Stimulated activated naive CD4-positive, alpha-beta T cell treated with Interleukin-2 at 50 U/mL for 16 hours (primary cell): Measurements from ENCODE around the gene ELMOD3.
"Not testable (repeated sequence)": the region's sequence is repeated elsewhere in the genome, so short reads cannot be mapped to it uniquely, and the experiment has no call there.

Experiments used
- DNase-seq: peaks from one replicate; lab custom pipeline; 2025; lab: John Stamatoyannopoulos, UW

ELMOD3 gene

DNA sequence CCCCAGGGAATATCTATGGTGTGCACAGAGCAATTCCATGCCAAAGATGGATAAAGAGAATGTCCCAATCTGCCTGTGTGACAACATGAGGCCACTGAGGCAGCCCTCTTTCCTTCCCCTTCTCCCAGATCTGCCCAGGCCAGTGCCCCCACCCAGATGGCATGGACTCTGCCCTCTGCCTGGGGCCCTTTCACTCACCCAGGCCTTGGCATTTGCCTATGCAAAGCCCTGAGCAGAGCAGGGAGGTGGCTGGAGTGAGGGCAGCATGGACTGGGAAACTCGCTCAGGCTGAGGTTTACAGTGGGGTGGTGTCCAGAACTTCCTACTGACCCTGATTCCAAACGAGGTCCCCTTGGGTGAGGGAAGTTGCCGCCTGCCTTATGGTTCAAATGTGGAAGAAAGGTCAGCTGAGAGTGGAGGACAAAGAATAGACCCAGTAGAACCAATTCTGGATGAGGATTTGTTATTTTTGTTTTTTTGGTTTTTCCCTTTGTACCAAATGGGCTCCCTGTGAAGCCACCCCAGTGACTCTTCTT lies 72.8 kb downstream of the ELMOD3 start:
- no peak for DNase-seq

DNA sequence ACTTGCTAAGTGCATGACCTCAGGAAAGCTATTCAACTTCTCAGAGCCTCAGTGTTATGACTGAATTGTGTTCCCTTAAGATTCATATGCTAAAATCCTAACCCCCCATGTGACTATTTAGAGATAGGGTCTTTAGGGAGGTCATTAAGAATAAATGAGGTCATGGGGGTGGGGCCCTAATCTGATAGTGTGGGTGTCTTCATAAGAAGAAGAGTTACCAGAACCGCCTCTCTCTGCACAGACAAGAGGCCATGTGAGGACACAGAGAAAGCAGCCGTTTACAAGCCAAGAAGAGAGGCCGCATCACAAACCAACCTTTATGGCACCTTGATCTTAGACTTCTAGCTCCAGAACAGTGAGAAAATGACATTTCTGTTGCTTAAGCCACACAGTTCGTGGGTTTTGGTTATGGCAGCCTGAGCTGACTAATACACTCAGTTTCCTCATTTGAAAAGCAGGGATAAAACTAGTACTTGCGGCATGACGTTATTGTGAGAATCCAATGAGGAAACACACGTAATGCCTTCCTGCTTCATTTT lies 73.8 kb downstream of the ELMOD3 start:
- no peak for DNase-seq

DNA sequence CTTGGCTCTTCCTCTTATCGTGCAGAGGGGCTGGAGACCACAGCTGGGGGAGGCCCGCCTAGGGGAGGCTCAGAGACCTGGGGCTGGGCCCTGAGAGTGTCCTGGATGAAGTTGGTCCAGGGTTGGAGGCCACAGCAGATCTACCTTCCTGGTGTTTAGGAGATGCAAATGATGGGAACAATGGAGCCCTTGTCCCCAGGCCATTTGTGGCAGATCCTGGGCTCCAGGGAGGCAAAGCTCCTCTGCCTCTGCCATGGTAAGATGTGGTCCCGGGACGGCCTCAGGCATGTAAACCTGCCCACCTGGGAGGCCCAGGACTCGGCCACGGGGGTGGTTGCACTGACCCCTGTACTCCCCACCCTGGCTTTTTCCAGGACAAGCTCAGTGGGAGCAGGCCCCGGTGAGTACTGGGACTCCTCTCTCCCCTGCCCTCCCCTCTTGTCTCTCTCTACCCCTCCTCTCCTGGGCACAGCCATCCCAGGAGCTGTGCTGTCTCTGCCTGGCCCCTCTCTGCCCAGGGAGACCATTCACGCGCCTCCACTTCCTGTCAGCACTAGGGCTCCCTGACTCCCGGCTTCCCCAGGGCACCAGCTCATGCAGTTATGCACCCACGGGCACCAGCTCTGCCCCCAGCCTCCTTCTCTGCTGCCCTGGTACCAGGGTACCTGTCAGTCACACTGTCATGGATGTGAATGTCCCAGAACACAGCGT lies 74.8 kb downstream of the ELMOD3 start:
- no peak for DNase-seq

DNA sequence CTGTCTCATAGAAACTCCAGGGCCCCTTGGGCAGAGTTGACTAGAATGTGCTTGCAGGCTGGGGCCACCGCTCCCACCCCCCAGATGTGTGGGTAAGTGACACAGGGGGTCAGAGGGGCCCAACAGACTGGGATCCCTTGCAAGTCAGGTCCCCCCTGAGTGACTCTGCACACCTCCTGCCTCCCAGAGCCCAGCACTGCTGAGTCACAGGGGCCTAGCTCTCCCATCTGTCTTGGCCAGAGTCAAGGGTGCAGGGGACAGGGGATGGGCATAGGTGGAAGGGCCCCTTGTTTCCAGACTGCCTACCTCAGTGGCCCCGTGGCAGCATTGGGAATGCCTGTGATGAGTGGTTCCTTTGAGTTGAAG lies 75.3 kb downstream of the ELMOD3 start:
- DNase-seq: no peak

DNA sequence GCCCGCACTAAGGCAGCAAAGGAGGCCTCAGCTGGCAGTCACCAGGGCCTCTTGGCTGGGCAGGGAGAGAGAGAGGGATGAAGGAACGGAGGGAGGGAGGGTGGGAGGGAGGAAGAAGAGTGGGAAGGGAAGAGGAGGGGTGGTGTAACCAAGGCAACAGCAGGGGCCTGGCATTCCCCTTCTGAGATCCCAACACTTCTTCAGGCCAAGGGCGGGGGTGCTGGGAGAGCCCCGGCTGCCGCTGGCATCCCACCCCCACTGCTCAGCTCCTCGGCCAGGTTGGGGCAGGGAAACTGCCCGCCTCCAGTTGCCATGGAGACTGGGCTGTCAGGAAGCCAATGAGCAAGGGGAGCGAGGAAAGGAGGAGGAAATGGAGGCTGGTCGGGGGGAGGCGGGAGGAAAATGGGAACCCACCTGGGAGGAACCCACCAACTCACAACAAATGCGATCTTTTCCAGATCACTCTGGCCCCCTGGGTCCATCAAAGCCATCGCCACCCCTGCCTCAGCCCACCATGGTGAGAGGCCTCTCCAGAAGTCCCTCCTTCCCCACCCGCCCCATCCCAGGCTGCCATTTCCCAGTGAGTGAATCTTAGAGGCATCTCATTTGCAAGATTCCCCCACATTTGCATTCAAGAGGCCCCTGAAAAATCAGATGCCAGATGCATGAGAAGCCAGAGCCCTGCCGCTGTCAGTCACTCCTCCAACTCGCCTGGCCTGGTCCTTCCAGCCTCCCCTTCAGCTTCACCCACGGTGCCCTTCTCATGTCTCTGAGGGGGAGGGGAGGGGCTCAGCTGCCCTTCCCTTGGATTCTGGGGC lies 76.4 kb downstream of the ELMOD3 start:
- DNase-seq: no peak

DNA sequence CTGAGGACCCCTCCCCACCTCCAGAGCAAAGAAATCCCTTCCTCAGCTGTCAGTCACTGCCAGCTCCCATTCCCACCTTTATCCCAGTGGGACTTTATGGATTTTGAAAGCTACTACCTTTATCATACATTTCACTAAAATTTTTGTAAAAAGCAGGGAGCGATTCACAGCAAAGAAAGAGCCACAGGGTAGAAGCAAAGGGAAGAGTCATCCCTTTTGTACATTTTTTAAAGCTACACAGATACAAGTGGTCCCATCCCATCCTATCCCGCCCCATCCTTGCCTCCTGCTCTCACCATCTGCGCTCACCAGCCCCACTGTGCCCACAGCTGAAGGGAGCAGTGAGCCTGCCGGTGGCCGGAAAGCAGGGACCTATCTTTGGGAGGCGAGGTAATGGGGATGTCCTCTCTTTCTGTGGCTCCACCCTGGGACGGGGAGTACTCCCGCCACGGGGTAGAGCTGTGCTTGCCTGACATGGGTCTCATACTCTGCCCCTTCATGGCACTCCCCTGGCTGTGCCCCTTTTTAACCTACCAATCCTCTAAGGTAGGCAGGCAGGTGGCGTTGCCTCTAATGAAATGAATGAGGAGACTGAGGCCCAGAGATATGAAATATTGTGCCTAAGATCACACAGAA lies 77.1 kb downstream of the ELMOD3 start:
- DNase-seq: no peak

DNA sequence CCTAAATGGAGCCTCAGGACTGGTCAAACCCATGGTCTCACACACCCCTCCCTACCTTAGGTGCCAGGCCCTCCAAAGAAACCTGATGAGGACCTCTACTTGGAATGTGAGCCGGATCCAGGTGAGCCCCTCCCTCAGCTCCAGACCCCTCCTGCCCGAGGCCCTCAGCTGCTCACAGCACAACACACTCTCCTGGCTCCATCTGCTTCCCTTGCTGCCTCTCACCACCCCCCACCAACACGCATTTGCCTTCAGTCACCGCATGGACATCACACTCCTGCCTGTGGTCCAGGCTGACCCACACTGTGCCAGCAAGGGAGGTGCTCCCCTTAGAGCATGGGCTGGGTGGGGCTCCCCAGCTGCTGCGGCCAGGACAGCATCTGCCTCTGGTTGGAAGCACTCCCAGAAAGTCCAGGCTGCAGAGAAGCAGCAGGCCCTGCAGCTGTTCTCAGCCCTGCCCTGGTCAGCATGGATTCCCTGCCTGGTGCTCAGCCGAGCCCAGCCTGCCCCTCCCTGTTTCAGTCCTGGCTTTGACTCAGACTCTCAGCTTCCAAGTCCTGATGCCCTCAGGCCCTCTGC lies 79.0 kb downstream of the ELMOD3 start:
- no peak for DNase-seq

DNA sequence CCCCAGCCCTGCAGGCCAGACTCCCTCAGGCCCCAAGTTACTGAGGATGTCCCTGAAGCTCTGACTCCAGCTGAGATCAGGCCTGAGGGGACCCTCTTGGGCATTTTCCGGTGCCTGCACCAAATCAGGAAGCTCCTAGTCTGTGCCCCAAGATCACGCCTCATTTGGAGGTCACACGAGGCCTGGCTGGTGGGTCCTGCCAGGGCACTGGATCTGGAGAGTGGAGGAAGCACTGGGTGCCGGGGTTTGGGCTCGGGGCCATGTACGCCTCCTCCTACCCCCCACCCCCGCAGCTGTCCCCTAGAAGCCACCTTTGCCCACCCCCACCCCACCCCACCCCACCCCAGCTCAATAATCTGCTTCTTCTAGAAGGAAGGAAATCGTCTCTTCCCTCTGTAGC lies 80.1 kb downstream of the ELMOD3 start:
- no peak for DNase-seq

DNA sequence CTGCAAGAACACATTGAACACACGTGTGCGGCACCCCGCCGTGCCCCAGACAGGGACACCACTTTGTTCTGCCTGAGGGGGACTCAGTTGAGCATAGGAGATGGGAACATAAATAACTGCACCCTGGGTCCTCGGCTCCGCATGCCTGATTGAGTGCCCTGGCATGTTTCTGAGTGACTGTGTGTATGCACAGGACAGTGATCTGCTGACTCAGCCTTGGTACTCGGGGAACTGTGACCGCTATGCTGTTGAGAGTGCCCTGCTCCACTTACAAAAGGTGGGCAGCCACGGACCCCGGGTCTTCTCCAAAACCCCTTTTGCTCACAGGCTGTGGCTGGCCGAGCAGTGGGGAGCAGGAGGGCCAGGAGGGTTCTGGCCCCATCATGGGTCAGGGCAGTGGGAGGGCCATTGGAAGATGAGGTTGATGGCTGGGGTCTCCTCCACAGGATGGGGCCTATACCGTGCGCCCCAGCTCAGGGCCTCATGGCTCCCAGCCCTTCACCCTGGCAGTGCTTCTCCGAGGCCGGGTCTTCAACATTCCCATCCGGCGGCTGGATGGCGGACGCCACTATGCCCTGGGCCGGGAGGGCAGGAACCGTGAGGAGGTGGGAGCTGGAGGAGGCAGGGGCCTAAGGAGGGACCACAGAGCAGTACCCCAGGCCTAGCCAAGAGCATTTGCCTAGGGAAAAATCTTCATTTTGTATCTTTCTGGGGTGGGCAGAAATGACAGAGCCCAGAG lies 80.8 kb downstream of the ELMOD3 start:
- DNase-seq: no peak

DNA sequence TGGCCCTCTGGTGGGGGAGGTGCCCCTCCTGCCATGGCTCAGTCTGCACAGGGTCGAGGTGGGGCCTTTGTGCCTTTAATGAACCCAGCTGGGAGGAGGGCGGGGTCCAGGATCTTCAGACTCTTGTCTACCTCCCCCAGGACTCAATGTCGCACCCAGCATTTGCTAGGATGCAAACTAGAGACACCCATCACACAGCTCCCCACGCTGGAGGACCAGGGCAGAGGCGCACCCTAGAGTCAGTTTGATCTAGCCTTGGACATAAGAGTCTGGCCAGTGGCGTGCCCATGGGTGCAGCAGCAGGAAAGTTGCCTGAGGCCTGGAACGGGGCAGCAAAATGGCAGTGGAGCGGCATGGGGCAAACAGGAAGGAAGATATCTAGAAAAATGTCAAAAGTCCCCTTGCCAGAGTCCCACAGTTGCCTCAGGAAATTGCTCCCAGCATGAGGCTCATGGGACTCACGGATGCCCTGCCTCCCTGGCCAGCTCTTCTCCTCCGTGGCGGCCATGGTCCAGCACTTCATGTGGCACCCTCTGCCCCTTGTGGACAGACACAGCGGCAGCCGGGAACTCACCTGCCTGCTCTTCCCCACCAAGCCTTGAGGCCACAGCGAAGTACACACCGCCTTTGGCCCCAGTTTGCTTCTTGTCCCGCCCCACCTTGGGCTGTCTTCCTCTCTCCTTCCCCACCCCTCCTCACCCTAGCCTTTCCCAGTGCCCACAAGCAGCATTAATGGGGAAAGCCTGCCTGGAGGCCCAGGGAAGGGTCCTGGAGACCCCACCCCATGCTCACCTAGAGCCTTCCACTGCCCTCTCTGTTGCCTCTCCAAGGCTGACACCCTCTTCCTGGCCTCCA lies 81.6 kb downstream of the ELMOD3 start:
- DNase-seq: no peak

DNA sequence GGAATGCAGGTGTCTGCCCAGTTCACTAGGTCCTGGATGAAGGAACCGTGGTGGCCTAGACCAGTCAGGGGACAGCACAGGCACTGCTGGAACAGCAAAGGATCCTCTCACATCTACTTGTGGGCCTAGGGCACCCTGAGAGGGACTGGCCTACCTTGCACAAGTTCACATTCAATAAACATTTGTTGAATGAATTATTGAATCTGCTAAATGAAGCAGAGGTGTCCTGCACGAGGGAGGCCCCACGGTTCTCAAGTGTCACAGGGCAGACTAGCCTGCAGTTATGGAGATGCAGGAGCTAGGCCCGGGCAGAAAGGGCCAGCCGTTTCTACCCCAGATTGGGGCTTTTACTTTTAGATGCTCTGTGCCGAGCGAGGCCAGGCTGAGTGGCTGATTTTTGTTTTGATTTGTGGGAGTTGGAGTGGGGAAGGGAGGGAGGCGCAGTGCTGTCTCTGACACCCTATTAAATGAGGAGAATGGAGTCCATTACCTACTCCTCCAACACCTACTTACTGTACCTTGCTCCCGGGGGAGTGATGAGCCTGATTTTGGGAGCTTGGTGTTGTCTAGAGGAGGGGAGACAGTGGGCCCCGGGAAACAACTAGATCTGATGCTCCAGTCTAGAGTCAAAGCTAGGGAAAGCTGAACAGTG lies 82.4 kb downstream of the ELMOD3 start:
- DNase-seq: no peak

DNA sequence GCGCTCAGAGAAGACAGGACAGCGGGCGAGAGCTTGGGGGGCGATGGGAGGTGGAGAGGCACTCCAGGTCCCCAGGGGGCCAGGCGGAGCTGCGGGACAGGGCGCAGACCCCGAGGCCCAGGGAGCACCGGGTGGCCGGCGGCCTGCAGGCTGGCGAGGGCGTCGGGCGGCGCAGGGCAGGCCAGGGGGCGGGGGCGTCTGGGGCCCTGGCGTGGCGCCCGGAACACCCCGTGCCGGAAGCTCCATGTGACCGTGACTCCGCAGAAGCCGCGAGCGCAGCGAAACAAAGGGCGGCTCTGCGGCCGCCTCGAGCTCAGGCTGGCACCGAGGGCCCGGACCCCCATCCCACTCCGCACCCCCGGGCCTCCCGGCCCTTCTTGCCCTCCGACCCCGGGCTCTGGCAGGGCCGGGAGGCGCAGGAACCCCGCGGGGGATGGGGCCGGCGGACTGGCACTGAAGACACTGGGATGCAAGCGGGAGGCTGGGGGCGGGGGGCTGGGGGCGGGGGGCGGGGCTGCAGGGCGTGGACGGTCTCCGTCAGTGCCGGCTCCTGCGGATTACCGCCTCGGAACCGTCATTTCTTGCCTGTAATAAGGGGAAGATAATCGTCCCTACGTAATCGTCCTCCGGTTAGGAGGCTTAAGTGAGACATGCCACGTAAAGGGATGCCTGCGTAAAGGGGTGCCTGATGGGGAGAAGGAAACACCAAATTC lies 83.1 kb downstream of the ELMOD3 start:
- peak; percentile 76 for DNase-seq

DNA sequence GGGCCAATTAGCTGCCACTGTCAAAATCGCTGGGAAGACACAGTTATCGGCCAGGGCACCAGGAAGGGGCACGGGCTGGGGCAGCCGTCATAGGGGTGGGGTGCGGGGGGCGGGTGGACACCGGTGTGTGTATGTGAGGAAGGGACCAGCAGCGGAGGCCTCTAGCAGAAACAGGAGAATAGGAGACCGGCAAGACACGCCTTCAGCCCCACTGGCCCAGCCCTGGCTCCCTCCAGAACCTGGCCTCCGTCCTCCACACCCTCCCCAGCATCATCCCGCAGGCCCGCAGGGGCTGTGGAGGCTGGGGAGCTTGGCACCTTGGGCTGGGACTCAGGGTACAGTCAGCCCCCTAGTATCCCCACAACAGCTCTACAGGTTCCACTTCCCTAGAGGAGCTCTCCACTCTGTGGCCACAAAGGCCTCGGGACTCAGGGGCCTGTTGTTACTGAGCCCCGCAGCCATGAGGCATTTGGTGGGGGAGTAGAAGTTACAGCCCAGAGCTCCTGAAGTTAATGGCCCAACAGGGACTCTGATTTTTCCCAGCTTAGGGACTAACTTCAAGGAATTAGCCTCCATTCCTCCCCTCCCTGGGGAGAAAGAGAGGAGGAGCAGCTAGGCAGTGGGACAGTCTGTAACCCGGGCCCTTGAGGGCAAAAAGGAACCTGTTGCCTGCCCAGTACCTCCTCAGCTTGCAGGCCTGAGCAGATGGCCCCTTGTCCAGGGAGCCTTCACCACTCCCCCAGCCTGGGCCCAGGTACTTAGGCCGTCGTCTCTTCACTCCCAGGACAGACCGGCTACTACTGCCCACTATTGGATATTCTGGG lies 83.8 kb downstream of the ELMOD3 start:
- no peak for DNase-seq

DNA sequence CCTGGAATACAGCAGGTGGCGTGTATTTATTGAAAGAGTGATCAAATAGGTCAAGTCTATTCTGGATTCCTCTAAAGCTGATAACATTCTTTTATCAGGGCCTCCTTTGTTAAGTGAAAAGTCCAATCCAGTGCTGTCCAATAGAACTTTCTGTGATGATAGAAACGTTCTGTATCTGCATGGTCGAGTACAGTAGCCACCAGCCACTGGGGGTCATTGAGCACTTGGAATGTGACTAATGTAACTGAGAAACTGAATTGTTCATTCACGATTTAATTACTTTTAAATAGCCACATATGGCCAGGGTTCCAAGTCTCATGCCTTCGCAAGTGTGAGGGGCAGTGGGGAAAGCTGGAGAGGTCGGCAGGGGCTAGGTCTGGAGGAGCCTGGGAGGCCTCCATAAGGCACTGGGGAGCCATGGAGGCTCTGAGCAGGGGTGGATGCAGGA lies 84.5 kb downstream of the ELMOD3 start:
- DNase-seq: no peak

DNA sequence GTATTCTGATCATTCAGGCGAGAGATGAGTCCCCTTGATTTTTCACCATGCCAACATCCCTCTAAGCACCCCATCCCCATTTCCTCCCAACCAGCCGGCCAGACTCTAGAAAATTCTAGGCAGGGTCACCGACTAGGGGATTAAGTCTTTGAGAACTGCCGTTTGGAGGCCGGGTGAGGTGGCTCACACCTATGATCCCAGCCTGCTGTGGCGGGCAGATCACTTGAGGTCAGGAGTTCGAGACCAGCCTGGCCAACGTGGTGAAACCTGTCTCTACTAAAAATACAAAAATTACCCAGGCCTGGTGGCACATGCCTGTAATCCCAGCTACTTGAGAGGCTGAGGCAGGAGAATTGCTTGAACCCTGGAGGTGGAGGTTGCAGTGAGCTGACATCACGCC lies 85.0 kb downstream of the ELMOD3 start:
- not testable (repeated sequence) for DNase-seq

DNA sequence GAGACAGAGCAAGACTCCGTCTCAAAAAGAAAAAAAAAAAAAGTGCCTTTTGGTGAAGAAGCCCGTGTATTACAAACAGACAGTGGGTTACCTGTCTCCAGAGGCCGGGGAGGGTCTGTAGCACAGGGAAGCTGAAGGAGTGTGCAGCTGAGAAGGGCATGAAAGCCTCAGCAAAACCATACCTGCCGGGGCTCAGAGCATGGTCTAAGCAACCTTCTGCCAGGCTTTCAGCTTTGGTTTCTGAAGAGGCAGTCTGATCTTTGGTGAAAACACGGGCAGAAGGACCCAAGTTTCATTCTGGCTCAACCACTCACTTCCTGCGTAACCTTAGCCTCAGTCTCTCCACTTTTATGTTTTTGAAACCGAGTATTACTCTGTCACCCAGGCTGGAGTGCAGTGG lies 85.4 kb downstream of the ELMOD3 start:
- DNase-seq: no peak

DNA sequence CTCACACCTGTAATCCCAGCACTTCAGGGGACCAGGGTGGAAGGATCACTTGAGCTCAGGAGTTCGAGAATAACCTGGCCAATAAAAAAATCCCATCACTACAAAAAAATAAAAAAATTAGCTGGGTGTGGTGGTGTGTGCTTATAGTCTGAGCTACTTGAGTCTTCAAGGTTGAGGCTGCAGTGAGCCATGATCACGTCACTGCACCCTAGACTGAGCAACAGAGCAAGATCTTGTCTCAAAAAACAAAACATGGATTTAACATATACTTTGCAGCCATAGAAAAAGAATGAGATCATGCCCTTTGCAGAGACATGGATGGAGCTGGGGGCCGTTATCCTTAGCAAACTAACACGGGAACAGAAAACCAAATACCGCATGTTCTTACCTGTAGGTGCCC lies 86.2 kb downstream of the ELMOD3 start:
- no peak for DNase-seq
